Activated naive CD4-positive, alpha-beta T cell treated with anti-CD3 and anti-CD28 coated beads for 36 hours (primary cell): ENCODE results near the gene CD44. TPM values are rescaled to one million over a fixed set of nuclear protein-coding genes. Genes with fewer than 3 reads are reported as not detected.
"Not testable (repeated sequence)": the region's sequence is repeated elsewhere in the genome, so short reads cannot be mapped to it uniquely, and the experiment has no call there.

Experiments used
- CTCF ChIA-PET: fragments of 350-600 bp; sonication (Branson Sonifier 250); formaldehyde crosslinking; loops from one replicate; lab custom pipeline; 2021; ENCODE audit warnings: antibody characterized with exemption; lab: Charles Lee
- DNase-seq: peaks from one replicate; pipeline ENCODE4 v3.0.0-alpha.2; 2020
- H3K27ac Mint-ChIP-seq: one replicate; pipeline ENCODE4 v1.8.0; 2021; ENCODE audit warnings: mild to moderate bottlenecking, mixed read lengths
- H3K27me3 Mint-ChIP-seq: one replicate; pipeline ENCODE4 v1.8.0; 2021; ENCODE audit warnings: low read depth, mixed read lengths
- H3K36me3 Mint-ChIP-seq: one replicate; pipeline ENCODE4 v1.8.0; 2021; ENCODE audit warnings: low read depth, mixed read lengths
- H3K4me1 Mint-ChIP-seq: one replicate; pipeline ENCODE4 v1.8.0; 2021; ENCODE audit warnings: low read depth, mixed read lengths
- H3K4me3 Mint-ChIP-seq: one replicate; pipeline ENCODE4 v1.8.0; 2021; ENCODE audit warnings: mild to moderate bottlenecking, moderate library complexity, mixed read lengths
- H3K9me3 Mint-ChIP-seq: one replicate; pipeline ENCODE4 v1.8.0; 2021; ENCODE audit warnings: mixed read lengths
- intact Hi-C: fragments of 100-400 bp; cut with micrococcal nuclease; formaldehyde crosslinking; loops from one replicate; pipeline ENCODE4 v1.15.1; 2023
- total RNA-seq, 2 experiments: library from RNA; stranded (reverse); gene quantifications; one replicate each; pipeline ENCODE4 v1.2.3, GENCODE V29; 2021

CD44 gene
- total RNA-seq, 2 experiments from 2014 or later, result 389 to 405 TPM

DNA sequence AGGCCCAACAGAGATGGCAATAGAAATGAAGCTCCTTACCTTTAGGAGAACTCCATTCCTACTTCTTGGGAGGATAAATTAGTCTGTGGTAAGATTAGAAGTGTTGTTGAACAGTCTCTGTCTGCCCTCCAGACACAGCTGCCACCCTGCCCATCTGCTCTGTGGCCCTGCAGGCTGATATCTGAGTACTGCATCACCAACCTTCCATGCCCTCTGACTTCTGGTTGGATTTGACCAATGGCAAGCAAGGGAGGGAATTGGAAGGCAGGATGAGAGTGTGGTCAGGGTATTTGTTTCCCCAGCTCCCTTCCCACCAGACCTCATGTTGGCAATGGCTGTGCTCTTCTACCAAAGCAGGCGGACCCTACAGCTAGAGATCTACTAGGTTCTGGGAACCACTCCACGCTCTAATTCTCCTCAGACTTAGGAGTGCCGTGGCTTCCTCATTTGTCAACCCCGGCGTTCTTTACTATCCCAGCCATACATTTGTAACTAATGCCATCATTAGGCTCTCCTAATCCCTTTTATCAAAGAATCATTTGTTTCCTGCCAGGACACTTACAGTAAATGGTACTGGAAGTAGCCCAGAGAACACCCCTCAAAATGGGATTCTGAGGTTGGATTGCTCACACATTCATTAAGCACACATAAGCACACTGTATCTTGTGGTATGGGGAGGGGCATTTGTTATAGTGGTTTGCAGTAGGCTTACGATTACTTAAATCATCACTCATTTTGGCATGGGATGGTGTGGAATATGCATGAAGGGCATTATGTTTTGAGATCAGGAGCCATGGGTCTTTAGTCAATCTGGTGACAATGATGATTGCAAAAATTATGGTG, 35.4 kb upstream of the CD44 start:
- H3K36me3 Mint-ChIP-seq, result peaks cover 2% of the 10 kb centered on the region
- no peak overlapping the region for H3K4me3 Mint-ChIP-seq
- H3K27ac Mint-ChIP-seq, result no peak overlapping the region
- H3K27me3 Mint-ChIP-seq, result no peaks in the 10 kb centered on the region
- H3K9me3 Mint-ChIP-seq, result peaks cover 2% of the 10 kb centered on the region
- no peak for DNase-seq
- CTCF ChIA-PET, result no interaction called here
- intact Hi-C loops, result loop anchor here (2.0 kb wide), 1 partner anchor 15 kb away; no protein-coding TSS in a partner anchor
- peaks cover 32% of the 10 kb centered on the region for H3K4me1 Mint-ChIP-seq

DNA sequence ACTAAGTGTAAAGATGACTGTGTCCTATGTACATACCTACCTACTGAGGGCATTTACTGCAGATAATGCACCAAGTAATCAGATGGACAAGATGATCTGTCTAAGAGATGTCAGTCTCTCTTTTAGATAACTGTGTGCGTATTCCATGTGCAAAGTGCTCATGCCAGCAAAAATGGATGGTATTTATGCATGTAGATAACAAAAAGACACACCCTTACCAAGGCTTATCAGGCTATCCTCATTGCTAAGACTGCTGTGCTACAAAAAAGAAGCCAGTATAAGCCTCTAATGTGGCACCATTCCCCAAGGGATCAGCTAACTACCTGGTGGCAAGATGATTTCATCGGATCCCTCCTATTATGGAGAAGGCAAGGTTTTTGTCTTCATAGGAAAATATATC, 34.3 kb upstream of the CD44 start:
- Mint-ChIP-seq H3K27ac (no peak overlapping the region), H3K36me3 (peaks cover 5% of the 10 kb centered on the region), H3K27me3 (no peaks in the 10 kb centered on the region), H3K4me3 (no peak overlapping the region), H3K9me3 (peaks cover 4% of the 10 kb centered on the region), H3K4me1 (peaks cover 39% of the 10 kb centered on the region)
- DNase-seq, result no peak
- CTCF ChIA-PET, result no interaction called here
- intact Hi-C loops, result loop anchor here (2.0 kb wide), 1 partner anchor 16 kb away; no protein-coding TSS in a partner anchor

DNA sequence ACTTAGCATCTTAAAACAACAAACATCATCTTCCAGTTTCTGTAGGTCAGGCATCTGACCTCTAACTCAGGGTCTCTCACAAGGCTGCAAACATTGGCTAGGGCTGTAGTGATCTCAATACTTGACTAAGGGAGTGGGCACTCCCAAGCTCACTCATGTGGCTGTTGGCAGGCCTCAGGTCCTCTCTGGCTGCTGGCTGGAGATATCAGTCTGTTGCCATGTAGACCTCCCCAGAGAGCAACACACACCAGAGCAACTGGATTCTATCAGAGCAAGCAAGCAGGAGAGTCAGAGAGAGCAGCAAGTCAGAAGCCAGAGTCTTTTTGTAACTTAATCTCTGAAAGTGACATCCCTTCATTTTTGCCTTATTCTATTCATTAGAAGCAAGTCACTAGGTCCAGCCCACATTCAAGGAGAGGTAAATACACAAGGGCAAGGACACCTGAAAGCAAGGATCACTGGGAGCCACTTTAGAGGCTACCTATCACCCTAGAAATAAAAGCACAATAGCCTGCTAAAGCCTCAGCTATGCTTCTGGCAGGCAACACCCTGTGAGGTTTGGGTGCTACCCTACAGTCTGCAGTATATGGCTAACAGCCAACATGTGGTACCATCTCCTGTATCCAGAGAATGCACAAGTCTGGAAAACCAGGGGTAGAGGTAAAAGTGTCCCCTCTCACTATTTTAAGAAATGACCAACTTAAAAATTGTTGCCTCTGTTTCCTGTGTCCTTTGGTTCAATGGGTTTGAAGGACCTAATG, 33.5 kb upstream of the CD44 start:
- intact Hi-C loops, result loop anchor here (2.0 kb wide), 1 partner anchor 17 kb away; no protein-coding TSS in a partner anchor
- no peak overlapping the region for H3K27ac Mint-ChIP-seq
- no peak for DNase-seq
- no peaks in the 10 kb centered on the region for H3K27me3 Mint-ChIP-seq
- H3K36me3 Mint-ChIP-seq, result peaks cover 5% of the 10 kb centered on the region
- H3K4me3 Mint-ChIP-seq, result no peak overlapping the region
- H3K9me3 Mint-ChIP-seq, result peaks cover 4% of the 10 kb centered on the region
- H3K4me1 Mint-ChIP-seq, result peaks cover 39% of the 10 kb centered on the region
- CTCF ChIA-PET, result interaction anchor here (0.7 to 1.2 kb wide), 2 partner anchors 24 to 69 kb away, joined by 3 read pairs; no protein-coding TSS in a partner anchor

DNA sequence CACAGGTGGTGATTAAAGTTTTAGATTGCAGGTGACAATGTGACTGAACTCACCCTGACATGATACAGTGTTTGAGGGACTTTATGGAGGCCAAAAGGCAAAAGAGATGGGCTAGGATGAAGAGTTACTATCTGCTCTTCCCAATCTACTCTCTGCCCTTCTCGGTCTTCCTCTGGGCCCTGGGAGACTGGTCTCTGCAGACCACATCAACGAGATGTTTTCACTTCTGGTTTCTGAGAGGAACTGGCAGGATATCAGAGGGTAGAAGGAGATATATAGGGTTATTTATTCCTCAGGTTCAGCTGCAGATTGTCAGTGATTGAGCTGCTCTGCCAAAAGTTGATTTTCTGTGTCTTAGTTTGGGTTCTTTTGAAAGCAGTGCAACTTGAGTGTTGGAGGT, 32.4 kb upstream of the CD44 start:
- DNase-seq, result no peak
- H3K36me3 Mint-ChIP-seq, result peaks cover 5% of the 10 kb centered on the region
- no peak overlapping the region for H3K27ac Mint-ChIP-seq
- H3K9me3 Mint-ChIP-seq, result peaks cover 4% of the 10 kb centered on the region
- H3K4me1 Mint-ChIP-seq, result peaks cover 50% of the 10 kb centered on the region
- intact Hi-C loops, result no loop called here
- CTCF ChIA-PET, result interaction anchor here (0.6 to 1.2 kb wide), 2 partner anchors 23 to 70 kb away, joined by 3 read pairs; no protein-coding TSS in a partner anchor
- H3K27me3 Mint-ChIP-seq, result no peaks in the 10 kb centered on the region
- peak overlapping the region; percentile 5 for H3K4me3 Mint-ChIP-seq

DNA sequence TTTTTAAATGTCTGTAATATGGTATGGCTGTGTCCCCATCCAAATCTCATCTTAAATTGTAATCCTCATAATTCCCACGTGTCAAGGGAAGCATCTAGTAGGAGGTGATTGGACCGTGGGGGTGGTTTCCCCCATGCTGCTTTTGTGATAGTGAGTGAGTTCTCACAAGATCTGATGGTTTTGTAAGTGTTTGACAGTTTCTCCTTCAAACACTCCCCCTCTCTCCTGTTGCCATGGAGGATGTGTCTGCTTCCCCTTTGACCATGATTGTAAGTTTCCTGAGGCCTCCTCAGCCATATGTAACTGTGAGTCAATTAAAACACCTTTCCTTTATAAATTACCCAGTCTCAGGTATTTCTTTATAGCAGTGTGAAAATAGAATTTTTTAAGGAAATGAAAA, 31.1 kb upstream of the CD44 start:
- no peak overlapping the region for H3K27ac Mint-ChIP-seq
- DNase-seq, result peak; percentile 41
- intact Hi-C loops, result loop anchor here (1.0 kb wide), 1 partner anchor 31 kb away; the partner anchor contains the start of gene CD44
- no peak overlapping the region for H3K4me3 Mint-ChIP-seq
- CTCF ChIA-PET, result interaction anchor here (0.7 to 0.9 kb wide), 3 partner anchors 16 to 77 kb away, joined by 3 read pairs; no protein-coding TSS in a partner anchor
- H3K27me3 Mint-ChIP-seq, result no peaks in the 10 kb centered on the region
- H3K9me3 Mint-ChIP-seq, result peaks cover 4% of the 10 kb centered on the region
- H3K4me1 Mint-ChIP-seq, result peaks cover 58% of the 10 kb centered on the region
- peaks cover 5% of the 10 kb centered on the region for H3K36me3 Mint-ChIP-seq

DNA sequence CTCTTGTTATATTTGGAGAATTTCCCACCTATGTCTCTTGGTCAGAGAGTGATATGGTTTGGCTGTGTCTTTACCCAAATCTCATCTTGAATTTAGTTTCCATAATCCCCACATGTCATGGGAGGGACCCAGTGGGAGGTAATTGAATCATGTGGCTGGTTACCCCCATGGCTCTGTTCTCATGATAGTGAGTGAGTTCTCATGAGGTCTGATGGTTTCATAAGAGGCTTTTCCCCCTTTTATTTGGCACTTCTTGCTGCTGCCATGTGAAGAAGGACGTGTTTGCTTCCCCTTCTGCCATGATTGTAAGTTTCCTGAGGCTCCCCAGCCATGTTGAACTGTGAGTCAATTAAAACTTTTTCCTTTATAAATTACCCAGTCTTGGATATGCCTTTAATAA, 30.6 kb upstream of the CD44 start:
- peaks cover 58% of the 10 kb centered on the region for H3K4me1 Mint-ChIP-seq
- intact Hi-C loops, result loop anchor here (1.0 kb wide), 1 partner anchor 31 kb away; the partner anchor contains the start of gene CD44
- DNase-seq, H3K27ac Mint-ChIP-seq, CTCF ChIA-PET, H3K36me3 Mint-ChIP-seq, H3K4me3 Mint-ChIP-seq, H3K9me3 Mint-ChIP-seq, H3K27me3 Mint-ChIP-seq: not testable (repeated sequence)

DNA sequence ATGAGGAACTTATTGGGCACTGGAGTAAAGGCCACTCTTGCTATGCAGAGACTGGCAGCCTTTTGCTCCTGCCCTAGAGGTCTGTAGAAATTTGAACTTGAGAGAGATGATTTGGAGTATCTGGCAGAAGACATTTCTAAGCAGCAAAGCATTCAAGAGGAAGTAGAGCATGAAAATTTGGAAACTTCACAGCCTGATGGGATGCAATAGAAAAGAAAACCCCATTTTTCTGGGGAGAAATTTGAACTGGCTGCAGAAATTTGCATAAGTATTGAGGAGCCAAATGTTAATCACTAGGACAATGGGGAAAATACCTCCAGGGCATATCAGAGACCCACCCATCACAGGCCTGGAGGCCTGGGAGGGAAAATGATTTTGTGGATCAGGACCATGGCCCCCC, 29.9 kb upstream of the CD44 start:
- CTCF ChIA-PET, result no interaction called here
- peaks cover 58% of the 10 kb centered on the region for H3K4me1 Mint-ChIP-seq

DNA sequence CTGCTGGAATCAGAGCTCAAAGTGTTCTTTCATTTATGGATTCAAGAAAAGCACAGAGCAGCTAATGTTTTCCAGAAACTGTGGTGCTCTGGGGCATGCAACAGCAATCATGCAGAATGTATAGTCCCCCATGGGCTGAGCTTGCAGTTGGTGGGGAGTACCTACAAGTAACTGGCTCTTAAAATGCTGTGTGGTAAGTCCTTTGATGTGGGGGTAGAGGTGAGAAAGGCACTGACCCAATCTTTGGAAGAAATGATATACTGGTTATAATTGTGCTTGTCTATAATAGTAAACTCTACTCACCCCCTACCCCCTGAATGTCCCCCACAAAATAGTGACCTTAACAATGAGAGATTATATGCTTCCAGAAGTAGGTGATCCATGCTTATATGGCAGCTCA, 29.1 kb upstream of the CD44 start:
- CTCF ChIA-PET, result interaction anchor here (0.6 kb wide), 1 partner anchor 107 kb away, joined by 3 read pairs; no protein-coding TSS in a partner anchor
- no peak for DNase-seq
- no peak overlapping the region for H3K27ac Mint-ChIP-seq
- intact Hi-C loops, result no loop called here
- peaks cover 4% of the 10 kb centered on the region for H3K9me3 Mint-ChIP-seq
- H3K27me3 Mint-ChIP-seq, result no peaks in the 10 kb centered on the region
- peaks cover 58% of the 10 kb centered on the region for H3K4me1 Mint-ChIP-seq
- H3K36me3 Mint-ChIP-seq, result peaks cover 5% of the 10 kb centered on the region
- no peak overlapping the region for H3K4me3 Mint-ChIP-seq

More for the DNA sequence above, 29.9 kb upstream of the CD44 start:
- Mint-ChIP-seq H3K27ac (no peak overlapping the region), H3K9me3 (peaks cover 4% of the 10 kb centered on the region), H3K36me3 (peaks cover 5% of the 10 kb centered on the region), H3K4me3 (no peak overlapping the region), H3K27me3 (no peaks in the 10 kb centered on the region)
- no peak for DNase-seq
- intact Hi-C loops, result no loop called here

DNA sequence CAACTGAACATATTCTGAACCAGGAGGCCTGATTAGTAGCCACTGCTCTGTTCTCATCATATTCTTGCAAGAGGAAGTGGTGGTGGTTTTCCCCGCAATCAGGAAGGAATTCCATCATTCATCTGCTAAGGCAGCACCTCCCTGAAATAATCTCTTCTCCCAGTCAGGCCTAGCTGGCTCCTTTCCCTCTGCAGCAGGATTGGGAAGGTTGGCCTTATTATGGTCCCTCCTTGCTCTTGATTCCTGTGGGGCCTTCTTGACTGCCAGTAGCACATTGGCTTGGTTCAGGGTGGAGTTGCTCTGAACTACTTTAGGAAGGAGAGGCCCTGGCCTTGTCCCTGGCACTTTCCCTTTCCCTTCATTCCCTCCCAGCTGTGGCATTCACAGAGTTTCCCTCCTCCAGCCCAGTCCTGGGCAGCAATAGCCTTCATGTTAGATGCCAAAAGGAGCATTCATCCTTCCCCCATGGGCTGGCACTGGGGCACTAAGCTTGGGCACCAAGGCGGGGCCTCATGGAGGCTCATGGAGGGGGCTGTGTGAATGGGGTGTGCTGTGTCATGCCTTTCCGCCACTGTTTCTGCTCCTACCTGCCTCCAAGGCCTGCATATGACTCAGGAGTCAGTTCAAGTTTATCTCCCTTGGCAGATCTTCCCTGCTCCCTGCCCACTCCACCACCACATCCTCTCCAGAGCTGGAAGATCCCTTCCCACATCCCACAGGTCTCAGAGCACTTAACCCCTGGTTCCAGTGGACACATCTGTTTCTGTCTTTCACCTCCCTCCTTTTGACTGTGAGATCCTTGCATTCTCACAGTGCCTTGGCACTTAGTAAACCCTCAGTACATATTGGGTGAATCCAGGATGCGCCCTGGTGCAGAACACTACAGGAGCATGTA, 27.6 kb upstream of the CD44 start:
- Mint-ChIP-seq H3K4me3 (no peak overlapping the region), H3K9me3 (peaks cover 4% of the 10 kb centered on the region), H3K4me1 (peaks cover 48% of the 10 kb centered on the region), H3K36me3 (peaks cover 5% of the 10 kb centered on the region), H3K27me3 (no peaks in the 10 kb centered on the region), H3K27ac (no peak overlapping the region)
- intact Hi-C loops, result no loop called here
- CTCF ChIA-PET, result no interaction called here
- DNase-seq, result no peak

DNA sequence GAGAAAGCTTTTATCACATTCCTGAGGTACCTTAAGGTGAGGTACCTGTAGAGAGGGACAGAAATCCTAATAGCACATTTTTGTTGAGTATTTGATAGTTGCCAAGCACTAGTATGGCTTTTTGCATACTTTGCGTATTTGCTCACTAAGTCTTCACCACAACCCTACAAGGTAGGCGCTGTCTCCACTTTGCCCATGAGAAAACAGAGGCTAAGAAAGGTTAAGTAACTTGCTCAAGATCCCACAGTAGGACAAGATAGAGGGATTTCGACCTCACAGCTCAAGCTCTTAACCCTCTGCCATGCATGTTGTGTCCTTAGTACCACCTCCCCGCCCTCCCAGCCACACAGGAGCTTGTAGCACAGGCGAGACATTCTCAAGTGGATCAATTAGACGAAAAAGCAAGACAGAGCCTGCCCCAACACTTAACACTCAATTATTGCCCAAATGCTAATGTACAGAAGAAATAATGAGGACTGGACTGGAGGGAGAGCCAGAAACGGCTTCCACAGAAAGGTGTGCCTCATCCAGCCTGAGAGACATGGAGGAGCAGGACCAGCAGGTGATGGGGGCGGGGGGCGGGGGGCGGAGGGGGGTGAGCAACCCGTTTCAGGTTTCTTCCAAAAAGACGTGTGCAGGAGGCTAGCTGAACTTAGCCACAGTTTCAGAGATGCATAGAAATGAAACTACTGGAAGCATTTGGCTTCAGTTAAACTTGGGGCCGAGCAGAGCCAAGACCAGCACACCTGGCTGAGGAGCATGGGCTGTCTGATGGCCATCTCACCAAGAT, 26.7 kb upstream of the CD44 start:
- H3K36me3 Mint-ChIP-seq, result peaks cover 5% of the 10 kb centered on the region
- DNase-seq, result no peak
- peaks cover 39% of the 10 kb centered on the region for H3K4me1 Mint-ChIP-seq
- H3K27ac Mint-ChIP-seq, result no peak overlapping the region
- peaks cover 4% of the 10 kb centered on the region for H3K9me3 Mint-ChIP-seq
- no peak overlapping the region for H3K4me3 Mint-ChIP-seq
- no peaks in the 10 kb centered on the region for H3K27me3 Mint-ChIP-seq
- intact Hi-C loops, result no loop called here
- CTCF ChIA-PET, result no interaction called here

DNA sequence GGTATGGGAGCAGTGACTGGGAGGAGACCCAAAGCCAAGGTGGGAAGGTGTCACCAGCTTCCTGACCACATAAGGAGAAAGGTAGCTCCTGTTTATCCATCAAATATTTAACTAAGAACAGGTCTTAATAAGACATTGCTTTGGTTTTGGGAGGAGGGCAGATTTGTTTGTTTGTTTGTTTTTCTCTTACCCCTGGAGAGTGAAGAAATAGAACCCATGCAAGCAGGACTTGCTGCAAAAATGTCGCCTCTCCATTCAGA, 26.2 kb upstream of the CD44 start:
- no peaks in the 10 kb centered on the region for H3K27me3 Mint-ChIP-seq
- CTCF ChIA-PET, result no interaction called here
- intact Hi-C loops, result no loop called here
- peaks cover 34% of the 10 kb centered on the region for H3K4me1 Mint-ChIP-seq
- peaks cover 4% of the 10 kb centered on the region for H3K9me3 Mint-ChIP-seq
- no peak overlapping the region for H3K27ac Mint-ChIP-seq
- peaks cover 5% of the 10 kb centered on the region for H3K36me3 Mint-ChIP-seq
- no peak for DNase-seq
- no peak overlapping the region for H3K4me3 Mint-ChIP-seq
